Hypothalamus (tissue), 51 donors: ENCODE measurements around the gene TFEB.
A peak's percentile ranks its signal among the peaks of the same experiment; 100 is the strongest.

Experiments
- DNase-seq, 51 donors: peaks; one replicate each; lab custom pipeline; 2025; lab: John Stamatoyannopoulos, UW

Gene TFEB

DNA sequence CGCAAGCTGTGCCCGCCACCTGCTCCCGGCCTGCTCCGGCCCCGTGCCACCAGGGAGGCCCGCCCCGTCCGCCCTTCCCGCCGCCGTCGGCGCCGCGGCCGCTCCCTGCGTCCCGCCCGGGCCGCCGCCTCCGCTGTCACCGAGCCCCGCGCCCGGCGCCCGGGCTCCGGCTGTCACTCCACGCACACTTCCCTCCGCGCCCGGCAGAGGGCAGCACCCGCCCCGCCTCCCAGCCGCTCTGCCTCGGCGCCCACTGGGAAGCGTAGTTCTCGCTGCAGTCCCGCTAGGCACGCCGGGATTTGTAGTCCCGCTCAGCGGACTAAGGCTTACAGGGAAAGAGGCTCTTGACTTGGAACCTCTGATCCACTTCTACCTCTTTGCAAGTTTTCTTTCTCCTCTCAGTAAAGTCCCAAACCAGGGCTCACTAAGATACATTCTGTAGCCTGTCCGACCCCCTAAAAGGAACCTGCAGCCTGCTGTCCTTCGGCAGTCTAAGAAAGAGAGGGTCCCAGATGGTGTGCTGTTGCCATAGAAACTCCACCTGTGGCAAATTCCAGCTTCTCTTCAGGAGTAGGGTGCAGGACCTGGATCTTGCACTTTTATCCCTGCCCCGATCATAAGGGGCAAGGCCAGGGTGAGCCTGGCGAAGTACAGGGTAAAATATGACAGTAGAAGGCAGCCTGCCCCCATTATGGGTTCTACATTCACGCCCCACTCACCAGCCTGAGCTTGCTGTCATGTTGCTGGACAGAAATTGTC, at the start of gene TFEB:
TSS of gene TFEB (minus strand) at position 182 of the 759 bp plus-strand sequence. CDS start 44,395 bp downstream, outside the sequence.
- DNase-seq, result peak; percentile 57 to 98 (median 90)

- no peak for DNase-seq
Observed at GRCh38 chr6:41784581-41785171, 49.3 kb upstream of the TFEB start.

DNA sequence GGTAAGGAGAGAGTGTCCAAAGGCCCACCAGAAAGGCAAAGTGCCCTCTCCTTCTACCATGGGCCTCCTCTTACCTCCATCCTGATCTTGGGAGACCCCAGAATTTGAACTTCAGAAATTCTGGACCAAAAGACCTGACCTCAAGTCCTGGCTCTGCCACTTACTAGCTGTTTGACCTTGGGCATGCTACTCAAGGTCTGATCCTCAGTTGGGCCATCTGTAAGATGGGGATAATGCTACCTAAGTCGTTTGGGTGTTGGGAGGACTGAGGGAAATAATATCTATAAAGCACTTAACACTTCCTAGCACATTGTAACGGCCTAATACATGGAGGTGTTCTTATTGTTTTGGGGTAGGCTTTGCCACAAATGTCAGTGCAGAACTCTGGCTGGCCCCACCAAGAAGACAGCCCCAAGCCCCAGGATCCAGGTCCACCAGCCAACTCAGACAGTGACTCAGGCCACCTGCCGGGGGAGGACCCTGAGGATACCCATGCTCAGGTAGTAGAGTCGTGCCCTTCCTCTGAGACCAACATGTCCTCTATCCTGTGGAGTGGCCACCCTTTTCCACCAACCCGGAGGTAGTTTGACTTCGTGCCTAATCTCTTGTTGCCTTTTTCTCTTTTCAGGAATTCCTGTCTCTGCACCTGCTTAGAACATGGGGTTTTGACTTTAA, 47.8 kb upstream of the TFEB start:
- no peak for DNase-seq

GRCh38 chr6:41781366-41781730, 45.9 kb upstream of the TFEB start:
- no peak for DNase-seq

DNA sequence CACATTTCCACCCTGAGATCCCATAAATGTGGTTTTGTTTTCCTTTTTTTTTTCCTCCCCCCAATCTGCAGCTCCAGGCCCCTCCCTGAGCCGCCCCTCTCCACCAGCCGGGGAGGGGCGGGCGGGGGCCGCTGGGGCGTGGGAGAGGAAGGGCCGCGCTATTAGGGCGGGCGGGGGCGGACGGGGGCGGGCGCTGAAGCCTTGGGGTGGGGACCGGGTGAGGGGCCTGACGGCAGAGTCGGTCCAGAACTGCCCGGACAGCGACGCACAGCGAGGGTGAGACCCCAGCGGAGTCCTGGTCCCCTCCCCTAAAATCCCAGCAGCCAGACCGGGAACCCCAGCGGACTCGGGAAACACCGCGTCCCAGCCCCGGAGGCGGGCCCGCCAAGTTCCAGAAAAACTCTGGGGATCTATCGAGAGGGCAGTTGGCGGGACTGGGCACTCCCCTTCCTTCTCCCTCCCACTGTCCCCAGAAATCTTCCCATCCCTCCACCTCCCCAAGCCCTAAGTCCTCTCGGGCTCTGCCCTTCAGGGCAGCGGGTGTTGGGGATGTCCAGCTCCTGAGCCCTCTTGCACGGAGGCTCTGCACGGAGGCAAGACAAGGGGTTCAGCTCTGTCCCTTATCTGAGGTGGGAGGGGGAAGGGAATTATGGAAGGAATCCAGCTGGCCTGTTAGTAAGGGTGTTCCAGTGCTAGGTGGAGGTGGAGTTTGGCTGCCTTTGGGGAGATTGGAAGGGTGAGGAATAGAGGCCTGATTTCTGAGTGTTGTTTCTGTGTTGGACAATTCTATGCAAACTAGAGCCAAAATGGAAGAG, 45.4 kb upstream of the TFEB start, which contains the start of gene PRICKLE4:
TSS of gene PRICKLE4 (plus strand) at position 232 of the 815 bp plus-strand sequence. CDS start 2,692 bp downstream, outside the sequence.
- DNase-seq, result peak in 13 of 51 donors; percentile 5 to 50 (median 30)

DNA sequence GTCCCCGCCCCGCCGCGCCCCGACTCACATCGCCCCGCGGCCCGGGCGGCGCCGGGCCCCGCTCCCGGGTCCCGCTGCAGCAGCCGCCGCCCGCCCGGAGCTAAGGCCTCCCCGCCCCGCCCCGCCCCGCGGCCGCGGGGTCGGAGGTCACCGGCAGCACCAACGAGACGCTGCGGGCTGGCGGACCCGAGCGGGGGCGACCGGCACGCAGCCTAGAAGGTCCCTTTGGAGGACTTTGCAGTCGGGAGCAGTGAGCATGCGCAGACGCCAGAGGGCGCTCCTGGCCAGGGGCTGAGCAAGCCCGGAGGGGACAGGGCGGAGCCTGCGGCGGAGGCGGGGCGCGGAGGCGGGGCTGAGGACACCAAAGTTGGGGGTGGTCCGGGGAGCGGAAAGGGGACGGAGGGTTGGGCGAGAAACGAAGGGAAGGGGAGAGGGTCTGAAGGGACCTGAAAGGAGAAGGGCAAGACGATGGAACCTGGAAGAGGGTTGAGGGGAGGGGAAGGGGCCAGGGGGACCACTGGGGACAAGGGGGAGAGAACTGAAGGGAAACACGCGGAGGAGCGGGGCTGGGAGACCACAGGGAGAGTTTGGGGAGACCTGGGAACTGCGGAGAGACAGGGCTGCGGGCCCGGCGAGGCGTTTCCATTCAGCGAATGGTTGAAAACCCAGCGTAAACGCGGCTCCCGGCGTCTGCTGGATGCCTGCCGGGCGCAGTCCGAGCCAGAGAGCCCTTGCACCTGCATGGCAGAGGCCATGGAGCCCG, 44.6 kb upstream of the TFEB start, which contains the start of gene FRS3:
TSS of gene FRS3 (minus strand) at position 113 of the 763 bp plus-strand sequence. CDS start 2,913 bp downstream, outside the sequence.
- DNase-seq, result peak; percentile 79 to 100 (median 97)

- DNase-seq, result peak in 1 of 51 donors; percentile 24
Observed at GRCh38 chr6:41779336-41779735, 43.9 kb upstream of the TFEB start.

GRCh38 chr6:41778895-41779294, 43.5 kb upstream of the TFEB start:
- no peak for DNase-seq

DNA sequence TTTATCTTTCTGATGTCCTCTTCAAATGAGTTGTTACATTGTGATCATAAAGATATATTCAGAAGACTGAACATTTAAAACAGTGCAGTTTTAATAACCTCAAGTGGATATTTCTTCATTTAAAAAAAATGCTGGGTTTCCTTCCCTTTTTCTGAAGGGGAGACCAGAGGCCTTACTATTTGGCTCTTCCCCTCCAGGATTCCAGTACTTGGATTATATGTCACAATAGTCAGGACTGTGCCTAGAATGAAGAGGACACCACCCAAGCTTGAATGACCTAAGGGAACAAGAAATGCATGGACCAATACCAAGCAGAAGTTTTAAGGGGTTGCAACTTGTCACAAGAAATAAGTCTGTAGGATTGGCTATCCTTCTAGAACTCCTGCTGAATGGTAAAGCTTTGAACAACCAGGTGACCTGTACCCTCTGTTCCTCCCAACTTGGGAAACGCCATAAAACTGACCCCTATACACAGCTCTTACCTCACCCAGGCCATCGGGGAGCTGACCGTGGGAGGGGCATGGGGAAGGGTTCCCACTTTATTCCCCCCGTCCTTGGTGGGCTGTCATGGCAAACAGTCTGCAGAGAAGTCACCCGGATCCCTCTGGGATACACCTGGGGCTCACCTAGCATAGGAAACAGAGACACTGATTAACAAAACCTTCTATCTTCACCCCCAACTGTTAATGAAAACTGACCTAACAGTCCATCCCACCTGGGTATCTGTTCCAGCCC, 42.3 kb upstream of the TFEB start:
- DNase-seq, result no peak

- DNase-seq, result no peak
Observed at GRCh38 chr6:41775293-41775882, 40.0 kb upstream of the TFEB start.

GRCh38 chr6:41774841-41775240, 39.4 kb upstream of the TFEB start:
- DNase-seq, result no peak

DNA sequence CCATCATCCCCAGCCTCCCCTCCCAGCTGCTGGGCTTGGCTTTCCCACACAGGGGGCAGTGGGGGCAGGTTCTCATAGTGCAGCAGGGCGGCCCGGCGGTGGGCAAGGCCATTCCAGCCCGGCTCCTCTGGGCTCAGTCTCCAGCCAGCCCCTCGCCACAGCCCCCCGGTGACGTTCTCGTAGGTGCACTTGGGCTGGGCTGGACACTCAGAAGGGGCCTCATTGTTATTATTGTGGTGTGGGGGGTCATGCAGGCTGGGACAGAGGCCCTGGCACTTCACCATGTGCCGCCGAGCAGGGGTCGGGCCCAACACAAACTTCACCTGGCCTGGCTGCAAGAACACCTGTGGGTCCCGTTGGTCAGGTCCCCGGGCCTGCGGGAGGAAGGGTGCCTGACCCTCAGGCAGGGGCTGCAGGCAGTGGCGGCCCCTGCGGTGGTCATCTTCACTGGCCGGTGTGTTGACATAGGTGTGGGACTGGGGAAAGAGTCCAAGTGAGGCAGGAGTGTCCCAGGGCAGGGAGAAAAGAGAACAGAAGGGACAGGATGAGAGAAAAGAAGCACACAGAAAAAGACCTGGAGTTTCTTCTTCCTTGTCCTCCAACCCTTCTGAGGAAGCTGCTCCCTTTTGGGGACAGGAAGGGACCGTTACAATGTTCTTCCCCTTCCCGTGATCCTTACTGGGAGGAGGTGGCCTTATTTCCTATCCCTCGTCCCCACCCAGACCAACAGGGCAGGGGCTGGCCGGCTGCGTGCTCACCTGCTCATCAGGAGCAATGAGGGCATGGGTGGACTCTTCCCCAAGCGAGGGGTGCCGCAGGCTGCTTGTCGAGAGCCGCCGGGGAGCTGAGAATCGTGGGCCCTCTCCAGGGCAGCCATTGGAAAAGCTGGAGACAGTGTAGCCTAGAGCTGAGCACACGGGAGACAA, 35.9 kb upstream of the TFEB start:
- DNase-seq, result no peak

DNA sequence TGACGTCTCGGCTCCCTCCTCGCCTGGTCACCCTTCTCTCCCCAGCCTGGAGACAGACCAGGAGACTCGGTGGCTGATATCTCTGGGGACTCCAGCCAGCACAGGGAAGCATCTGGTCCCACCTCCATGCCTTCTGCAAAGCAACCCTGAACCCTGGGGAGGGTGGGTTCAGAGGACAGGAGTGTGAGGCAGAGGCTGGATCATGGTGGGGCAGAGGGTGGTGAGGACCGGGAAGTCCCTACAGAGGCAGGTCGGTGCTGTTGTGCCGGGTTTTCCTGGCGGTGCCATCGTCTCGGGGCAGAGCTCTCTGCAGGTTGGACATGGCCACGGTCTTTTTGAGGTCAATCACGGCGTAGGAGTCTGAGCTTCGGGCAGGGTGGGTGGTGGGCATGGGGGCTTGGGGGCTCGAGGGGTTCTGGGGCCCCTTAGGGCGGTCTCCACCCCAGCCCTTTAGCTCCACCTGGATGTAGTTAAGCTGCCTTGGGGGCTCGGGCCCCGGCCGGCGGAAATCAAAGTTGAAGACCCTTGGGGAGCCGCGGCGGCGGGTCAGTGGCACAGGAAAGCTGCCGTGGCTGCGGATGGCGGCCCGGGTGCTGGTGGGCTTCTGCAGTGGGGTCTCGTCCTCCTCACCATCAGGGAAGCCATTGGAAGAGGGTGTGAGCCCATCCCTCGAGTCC, 35.1 kb upstream of the TFEB start:
- no peak for DNase-seq

GRCh38 chr6:41769376-41769775, 34.0 kb upstream of the TFEB start:
- no peak for DNase-seq

DNA sequence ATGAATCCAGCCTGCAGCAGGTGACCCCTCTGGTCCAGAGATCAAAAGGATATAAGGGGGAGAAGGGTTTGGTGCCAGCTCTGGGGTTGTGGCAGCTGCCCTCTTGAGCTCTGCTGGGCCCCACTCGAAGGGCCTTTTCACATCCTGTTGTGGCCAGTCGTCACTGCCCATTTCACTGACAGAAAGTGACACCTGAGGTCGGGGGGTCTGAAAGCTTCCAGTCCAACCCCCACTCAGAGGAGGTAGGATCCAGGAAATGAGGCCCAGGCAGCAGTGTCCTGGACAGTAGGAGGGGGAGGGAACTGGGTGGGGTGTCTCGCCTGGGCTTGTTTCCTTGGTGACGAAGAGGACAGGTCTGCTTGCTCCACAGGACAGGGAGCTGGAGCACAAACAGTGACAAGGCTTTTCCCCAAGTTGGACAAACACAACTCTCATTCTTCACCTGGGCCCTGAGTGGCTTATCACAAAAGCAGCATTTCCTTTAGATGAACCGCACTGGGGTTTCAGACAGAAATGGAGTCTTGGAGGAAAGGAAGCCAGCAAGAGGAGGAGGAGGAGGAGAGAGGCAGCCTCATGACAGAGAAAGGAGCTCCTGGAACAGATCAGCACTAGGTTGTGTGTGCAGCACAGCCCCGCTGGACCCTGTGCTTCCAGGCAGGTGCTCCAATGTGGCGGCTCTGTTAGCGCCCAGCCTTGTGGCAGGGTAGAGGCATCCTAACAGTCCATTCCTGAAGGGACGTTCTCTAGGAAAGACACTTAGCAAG, 33.3 kb upstream of the TFEB start:
- no peak for DNase-seq

DNA sequence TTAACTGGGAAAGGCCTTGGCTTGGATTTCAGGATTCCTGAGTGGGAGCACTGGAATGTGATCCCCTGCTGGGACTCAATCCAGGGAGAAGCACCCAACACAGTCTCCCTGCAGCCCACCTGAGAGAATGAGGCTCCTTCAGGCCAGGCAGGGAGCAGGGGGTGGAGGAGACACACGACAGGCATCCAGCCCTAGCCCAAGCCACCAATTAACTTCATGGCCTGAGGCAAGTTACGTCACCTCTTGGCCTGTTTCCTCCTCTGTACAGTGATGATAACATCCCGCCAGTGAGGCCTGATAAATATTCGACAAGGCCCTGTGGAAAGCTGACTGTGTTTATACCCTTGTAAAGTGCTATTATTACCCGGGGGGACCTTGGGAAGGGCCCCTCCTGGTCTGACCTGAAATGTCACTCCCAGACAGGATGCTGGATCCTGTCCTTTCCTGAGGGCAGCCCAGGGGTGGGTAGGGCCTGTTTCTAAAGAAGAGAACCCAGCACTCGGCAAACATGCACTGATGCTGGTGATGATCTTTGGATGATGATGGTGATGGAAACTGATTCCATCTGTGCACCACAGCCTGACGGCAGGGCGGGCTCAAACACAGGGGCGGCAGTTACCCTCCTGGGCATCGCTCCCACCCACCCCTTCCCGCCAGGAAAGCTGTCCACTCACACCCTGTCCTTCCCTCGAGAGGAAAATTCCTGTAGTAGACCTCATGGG, 31.9 kb upstream of the TFEB start:
- no peak for DNase-seq
